HepG2 (cell line): Measurements from ENCODE around the gene KDM5A. TPM values are rescaled to one million over a fixed set of nuclear protein-coding genes. Genes with fewer than 3 reads are reported as not detected.
A peak's percentile ranks its signal among the peaks of the same experiment; 100 is the strongest.

ENCODE experiments used
- ARNTL ChIP-seq: sonication (generic); formaldehyde crosslinking; IDR thresholded peaks from 2 replicates; pipeline ENCODE4 v1.4.0; 2020; ENCODE audit warnings: mild to moderate bottlenecking, missing genetic modification reagents
- FOXC1 ChIP-seq: sonication (generic); formaldehyde crosslinking; IDR thresholded peaks from 2 replicates; pipeline ENCODE4 v1.8.0; 2022; ENCODE audit warnings: mild to moderate bottlenecking, missing genetic modification reagents, borderline replicate concordance
- GABPB1 ChIP-seq: IDR thresholded peaks from 2 replicates; pipeline ENCODE4 v1.6.1; 2016; ENCODE audit warnings: mild to moderate bottlenecking, missing genetic modification reagents, moderate library complexity, missing compliant biosample characterization
- GFI1 ChIP-seq: sonication (generic); formaldehyde crosslinking; IDR thresholded peaks from 2 replicates; pipeline ENCODE4 v1.5.0; 2020; ENCODE audit warnings: missing genetic modification reagents, mild to moderate bottlenecking, borderline replicate concordance
- HNRNPL ChIP-seq: fragments of 200-400 bp; formaldehyde crosslinking; IDR thresholded peaks from 2 replicates; pipeline ENCODE4 v1.6.1; 2017; ENCODE audit warnings: mild to moderate bottlenecking, low read depth, low read length
- HOXA5 ChIP-seq: sonication (generic); formaldehyde crosslinking; IDR thresholded peaks from 2 replicates; pipeline ENCODE4 v1.4.0; 2020; ENCODE audit warnings: missing genetic modification reagents
- MAFK ChIP-seq, 2 experiments: IDR thresholded peaks in 1 of 2; conservative IDR thresholded peaks in 1 of 2; 2 replicates each; pipeline ENCODE4 v1.6.1; 2011; ENCODE audit warnings: improper control_type of control experiment in 2 of 2, low read length in 2 of 2
- PAWR ChIP-seq: sonication (generic); formaldehyde crosslinking; IDR thresholded peaks from 2 replicates; pipeline ENCODE4 v1.4.0; 2020; ENCODE audit warnings: missing genetic modification reagents, mild to moderate bottlenecking, borderline replicate concordance
- SAFB2 ChIP-seq: sonication (generic); formaldehyde crosslinking; IDR thresholded peaks from 2 replicates; pipeline ENCODE4 v1.5.1; 2020; ENCODE audit warnings: missing genetic modification reagents, low read depth, mild to moderate bottlenecking, borderline replicate concordance
- SIN3A ChIP-seq: IDR thresholded peaks from 2 replicates; pipeline ENCODE4 v1.6.1; 2011; ENCODE audit warnings: low read depth, mild to moderate bottlenecking, control low read depth, low read length, borderline replicate concordance
- TBX2 ChIP-seq: sonication (generic); formaldehyde crosslinking; IDR thresholded peaks from 2 replicates; pipeline ENCODE4 v1.5.0; 2020; ENCODE audit warnings: missing genetic modification reagents, mild to moderate bottlenecking, borderline replicate concordance
- TMF1 ChIP-seq: sonication (generic); formaldehyde crosslinking; IDR thresholded peaks from 2 replicates; pipeline ENCODE4 v1.8.1; 2022; ENCODE audit warnings: low read depth, missing genetic modification reagents
- ZFAT ChIP-seq: sonication (generic); formaldehyde crosslinking; conservative IDR thresholded peaks from 2 replicates; pipeline ENCODE4 v1.8.1; 2023; ENCODE audit warnings: missing genetic modification reagents, inconsistent platforms
- ZFP36 ChIP-seq: fragments of 150-350 bp; IDR thresholded peaks from 2 replicates; pipeline ENCODE4 v1.6.1; 2018; ENCODE audit warnings: borderline replicate concordance, low read length, low read depth; ENCODE audit not compliant: partially characterized antibody
- ZNF225 ChIP-seq: sonication (generic); formaldehyde crosslinking; IDR thresholded peaks from 2 replicates; pipeline ENCODE4 v1.4.0; 2020; ENCODE audit warnings: mild to moderate bottlenecking, missing genetic modification reagents
- ZNF24 ChIP-seq: fragments of 450-650 bp; IDR thresholded peaks from 2 replicates; pipeline ENCODE4 v1.6.1; 2017; ENCODE audit warnings: antibody characterized with exemption, mild to moderate bottlenecking
- ZNF317 ChIP-seq: sonication (generic); formaldehyde crosslinking; IDR thresholded peaks from 2 replicates; pipeline ENCODE4 v1.5.0; 2020; ENCODE audit warnings: mild to moderate bottlenecking, missing genetic modification reagents
- ZNF737 ChIP-seq: sonication (generic); formaldehyde crosslinking; IDR thresholded peaks from 2 replicates; pipeline ENCODE4 v1.5.0; 2020; ENCODE audit warnings: missing genetic modification reagents, mild to moderate bottlenecking, borderline replicate concordance
- ZNF788 ChIP-seq: sonication (generic); formaldehyde crosslinking; IDR thresholded peaks from 2 replicates; pipeline ENCODE4 v1.5.0; 2020; ENCODE audit warnings: mild to moderate bottlenecking, missing genetic modification reagents, borderline replicate concordance
- polyA plus RNA-seq, 8 experiments: library from polyadenylated mRNA; depleted of rRNA in 3 of 8; stranded (reverse) in 7 of 8; unstranded in 1 of 8; fragments of >200 nt; fragmentation: Illumina TruSeq in 4 of 8; extraction: Trizol in 4 of 8; gene quantifications; 2 replicates each; pipeline versions ENCODE4 v1.2.1 to v1.2.3, GENCODE V29; 2011 to 2016; ENCODE audit warnings: low read depth in 4 of 8, missing spikeins in 1 of 8, mixed read lengths in 1 of 8; ENCODE audit not compliant: insufficient read depth in 1 of 8
- total RNA-seq, 5 experiments: library from RNA; depleted of rRNA; stranded (reverse); fragments of >200 nt; fragmentation: Illumina TruSeq; extraction: Trizol; gene quantifications; 2 replicates each; pipeline ENCODE4 v1.2.3, GENCODE V29; 2016; ENCODE audit warnings: low read depth in 1 of 5
- TF ChIP-seq, protein P1 (sequence below): sonication (generic); formaldehyde crosslinking; IDR thresholded peaks from 2 replicates; pipeline ENCODE4; 2020; ENCODE audit warnings: missing genetic modification reagents, mild to moderate bottlenecking, borderline replicate concordance
- TF ChIP-seq, protein P2 (sequence below): sonication (generic); formaldehyde crosslinking; IDR thresholded peaks from 2 replicates; pipeline ENCODE4 v1.4.0; 2020; ENCODE audit warnings: missing genetic modification reagents

Gene KDM5A
- total and polyA plus RNA-seq, 2 of the 13 experiments (the other 11 are each of a cell fraction or from before 2014, with no cell fraction given), result 12.0 to 29.2 TPM

DNA sequence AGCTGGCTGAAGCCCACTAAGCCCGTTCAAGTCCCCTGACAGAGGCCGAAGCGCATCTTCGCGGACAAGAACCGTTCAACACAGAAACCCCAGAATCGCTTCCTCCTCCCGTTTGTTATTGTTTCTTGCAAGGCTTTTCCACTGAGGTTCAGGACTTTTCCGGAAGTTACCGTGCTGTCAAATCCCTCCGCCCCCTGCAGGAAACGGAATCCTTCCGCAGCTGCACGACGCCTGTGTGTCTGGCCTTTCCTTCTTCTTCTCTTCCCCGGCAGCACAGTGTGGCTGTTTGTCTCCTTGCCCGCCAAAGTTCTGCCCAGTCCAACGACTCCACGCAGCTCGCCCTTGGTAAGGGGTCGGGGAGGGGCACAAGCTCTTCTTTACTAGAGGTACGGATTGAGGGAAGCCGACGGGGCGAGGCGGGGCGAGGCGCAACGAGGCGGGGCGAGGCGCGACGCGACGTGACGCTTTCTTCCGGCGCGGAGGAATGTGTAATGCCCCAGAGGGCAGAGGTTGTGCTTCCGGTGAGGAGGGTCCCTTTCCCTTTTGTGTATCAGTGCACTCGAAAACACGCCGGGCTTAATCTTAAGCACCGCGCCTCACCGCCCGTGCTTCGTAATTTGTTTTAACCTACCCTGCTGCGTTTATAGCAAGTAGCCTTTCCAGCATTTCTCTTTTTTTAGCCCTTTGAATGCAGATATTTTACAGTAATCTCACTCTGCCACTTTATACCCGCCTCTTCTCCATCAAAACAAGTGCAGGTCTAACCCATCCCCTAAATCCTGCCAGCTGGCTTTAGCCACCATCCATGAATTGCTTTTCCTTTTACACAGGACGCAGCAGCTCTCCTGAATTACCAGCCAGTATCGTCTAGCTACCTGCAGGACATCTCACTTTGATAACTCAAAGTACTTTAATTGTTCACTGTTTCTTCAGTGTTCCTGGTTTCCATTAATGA is at the start of gene KDM5A (continued):
- TF ChIP-seq TBX2 (peak; percentile 56), ZFP36 (no peak), TMF1 (CRISPR knock-in tag) (no peak), SIN3A (peak; percentile 97; the same call in 1 of the 2 replicates), ZNF317 (CRISPR knock-in tag) (peak; percentile 84), ZNF24 (peak; percentile 23; the same call in 1 of the 2 replicates), ZNF225 (CRISPR knock-in tag) (no peak; the same call in 1 of the 2 replicates), HOXA5 (CRISPR knock-in tag) (0 out of 2 replicates have a peak, but pooled peaks have one; percentile 25), GABPB1 (CRISPR knock-in tag) (peak; percentile 98), HNRNPL (no peak), MAFK (conservative IDR thresholded peaks at IDR 0.05 in 1 of 2, IDR thresholded peaks at IDR 0.05 in 1 of 2; ENCODE audit: low read length in 2 of 2) (no peak), ZFAT (CRISPR knock-in tag) (no peak), PAWR (CRISPR knock-in tag) (no peak), SAFB2 (CRISPR knock-in tag) (no peak), ARNTL (no peak), ZNF737 (CRISPR knock-in tag) (no peak), FOXC1 (peak; percentile 29; the same call in 1 of the 2 replicates), ZNF788 (CRISPR knock-in tag) (peak; percentile 77), GFI1 (0 out of 2 replicates have a peak, but pooled peaks have one; percentile 21)
- TF ChIP-seq, protein P1, sequence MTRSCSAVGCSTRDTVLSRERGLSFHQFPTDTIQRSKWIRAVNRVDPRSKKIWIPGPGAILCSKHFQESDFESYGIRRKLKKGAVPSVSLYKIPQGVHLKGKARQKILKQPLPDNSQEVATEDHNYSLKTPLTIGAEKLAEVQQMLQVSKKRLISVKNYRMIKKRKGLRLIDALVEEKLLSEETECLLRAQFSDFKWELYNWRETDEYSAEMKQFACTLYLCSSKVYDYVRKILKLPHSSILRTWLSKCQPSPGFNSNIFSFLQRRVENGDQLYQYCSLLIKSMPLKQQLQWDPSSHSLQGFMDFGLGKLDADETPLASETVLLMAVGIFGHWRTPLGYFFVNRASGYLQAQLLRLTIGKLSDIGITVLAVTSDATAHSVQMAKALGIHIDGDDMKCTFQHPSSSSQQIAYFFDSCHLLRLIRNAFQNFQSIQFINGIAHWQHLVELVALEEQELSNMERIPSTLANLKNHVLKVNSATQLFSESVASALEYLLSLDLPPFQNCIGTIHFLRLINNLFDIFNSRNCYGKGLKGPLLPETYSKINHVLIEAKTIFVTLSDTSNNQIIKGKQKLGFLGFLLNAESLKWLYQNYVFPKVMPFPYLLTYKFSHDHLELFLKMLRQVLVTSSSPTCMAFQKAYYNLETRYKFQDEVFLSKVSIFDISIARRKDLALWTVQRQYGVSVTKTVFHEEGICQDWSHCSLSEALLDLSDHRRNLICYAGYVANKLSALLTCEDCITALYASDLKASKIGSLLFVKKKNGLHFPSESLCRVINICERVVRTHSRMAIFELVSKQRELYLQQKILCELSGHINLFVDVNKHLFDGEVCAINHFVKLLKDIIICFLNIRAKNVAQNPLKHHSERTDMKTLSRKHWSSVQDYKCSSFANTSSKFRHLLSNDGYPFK, result peak; percentile 85; the same call in 1 of the 2 replicates
- TF ChIP-seq, protein P2, sequence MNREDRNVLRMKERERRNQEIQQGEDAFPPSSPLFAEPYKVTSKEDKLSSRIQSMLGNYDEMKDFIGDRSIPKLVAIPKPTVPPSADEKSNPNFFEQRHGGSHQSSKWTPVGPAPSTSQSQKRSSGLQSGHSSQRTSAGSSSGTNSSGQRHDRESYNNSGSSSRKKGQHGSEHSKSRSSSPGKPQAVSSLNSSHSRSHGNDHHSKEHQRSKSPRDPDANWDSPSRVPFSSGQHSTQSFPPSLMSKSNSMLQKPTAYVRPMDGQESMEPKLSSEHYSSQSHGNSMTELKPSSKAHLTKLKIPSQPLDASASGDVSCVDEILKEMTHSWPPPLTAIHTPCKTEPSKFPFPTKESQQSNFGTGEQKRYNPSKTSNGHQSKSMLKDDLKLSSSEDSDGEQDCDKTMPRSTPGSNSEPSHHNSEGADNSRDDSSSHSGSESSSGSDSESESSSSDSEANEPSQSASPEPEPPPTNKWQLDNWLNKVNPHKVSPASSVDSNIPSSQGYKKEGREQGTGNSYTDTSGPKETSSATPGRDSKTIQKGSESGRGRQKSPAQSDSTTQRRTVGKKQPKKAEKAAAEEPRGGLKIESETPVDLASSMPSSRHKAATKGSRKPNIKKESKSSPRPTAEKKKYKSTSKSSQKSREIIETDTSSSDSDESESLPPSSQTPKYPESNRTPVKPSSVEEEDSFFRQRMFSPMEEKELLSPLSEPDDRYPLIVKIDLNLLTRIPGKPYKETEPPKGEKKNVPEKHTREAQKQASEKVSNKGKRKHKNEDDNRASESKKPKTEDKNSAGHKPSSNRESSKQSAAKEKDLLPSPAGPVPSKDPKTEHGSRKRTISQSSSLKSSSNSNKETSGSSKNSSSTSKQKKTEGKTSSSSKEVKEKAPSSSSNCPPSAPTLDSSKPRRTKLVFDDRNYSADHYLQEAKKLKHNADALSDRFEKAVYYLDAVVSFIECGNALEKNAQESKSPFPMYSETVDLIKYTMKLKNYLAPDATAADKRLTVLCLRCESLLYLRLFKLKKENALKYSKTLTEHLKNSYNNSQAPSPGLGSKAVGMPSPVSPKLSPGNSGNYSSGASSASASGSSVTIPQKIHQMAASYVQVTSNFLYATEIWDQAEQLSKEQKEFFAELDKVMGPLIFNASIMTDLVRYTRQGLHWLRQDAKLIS (CRISPR knock-in tag), result no peak
